Measurements from ENCODE around the gene ERGIC1.

Gene ERGIC1

DNA sequence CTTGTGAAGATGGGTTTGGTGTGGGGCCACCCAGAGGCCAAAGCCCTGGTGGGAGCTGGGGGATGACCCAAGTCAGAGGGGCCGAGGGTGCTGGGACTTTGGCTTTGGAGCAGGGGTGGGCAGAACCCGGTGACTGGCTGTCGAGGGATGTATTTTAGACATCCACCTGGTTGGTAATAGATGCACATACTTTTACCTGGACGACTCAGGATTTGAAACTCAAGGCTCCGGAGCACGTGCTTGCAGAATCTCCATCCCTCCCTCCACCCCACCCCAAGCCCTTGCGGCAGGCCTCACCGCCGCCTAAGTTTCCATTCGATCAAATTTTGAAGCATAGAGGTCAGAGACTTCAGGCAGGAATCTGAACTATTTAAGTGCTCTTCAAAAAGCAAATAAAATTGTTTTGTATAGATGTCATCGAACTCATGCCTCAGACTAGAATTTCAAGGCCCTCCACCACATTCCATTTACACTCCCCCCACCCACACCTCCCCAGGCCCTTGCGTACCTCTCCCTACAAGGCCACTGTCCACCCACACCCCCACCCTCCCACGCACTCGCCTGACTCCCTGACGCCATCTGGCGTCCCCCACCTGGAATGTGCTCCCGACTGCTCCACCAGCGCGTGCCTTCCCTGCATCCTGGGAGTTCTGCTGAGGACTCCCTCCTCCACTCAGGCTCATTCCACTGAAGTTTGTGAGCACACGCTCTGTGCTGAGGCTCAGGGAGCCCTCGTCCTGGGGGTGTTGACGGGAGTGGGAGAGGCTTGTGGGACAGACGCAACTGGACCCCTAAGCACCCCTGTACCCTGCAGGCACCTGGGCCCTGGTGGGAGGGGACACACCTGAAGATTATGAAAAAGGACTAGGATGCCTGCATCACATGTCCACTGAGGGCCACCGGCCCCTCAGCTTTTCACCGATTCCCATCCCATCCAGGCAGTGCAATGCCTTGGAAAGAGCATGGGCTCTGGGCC lies 68.7 kb downstream of the ERGIC1 start:
- DNase-seq (ENCODE audit: low read depth) = peak; percentile 90

DNA sequence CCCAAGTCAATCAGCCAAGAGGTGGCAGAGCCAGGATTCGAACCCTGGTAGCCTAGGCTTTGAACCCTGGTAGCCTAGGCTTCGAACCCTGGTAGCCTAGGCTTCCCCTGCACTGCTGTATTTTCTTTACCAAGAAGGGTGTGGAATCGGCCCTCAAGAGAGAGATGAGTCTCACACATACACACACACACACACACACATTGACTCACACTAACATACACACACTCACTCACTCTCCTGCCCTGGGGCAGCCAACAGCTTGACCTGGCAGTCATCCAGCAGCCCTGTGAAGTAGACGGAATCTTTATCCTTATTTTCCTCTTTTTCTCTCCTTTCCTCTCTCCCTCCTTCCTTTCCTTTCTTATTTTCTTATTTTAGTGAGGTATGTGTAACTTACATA lies 69.7 kb downstream of the ERGIC1 start:
- peak; percentile 97 for DNase-seq (ENCODE audit: low read depth)

DNA sequence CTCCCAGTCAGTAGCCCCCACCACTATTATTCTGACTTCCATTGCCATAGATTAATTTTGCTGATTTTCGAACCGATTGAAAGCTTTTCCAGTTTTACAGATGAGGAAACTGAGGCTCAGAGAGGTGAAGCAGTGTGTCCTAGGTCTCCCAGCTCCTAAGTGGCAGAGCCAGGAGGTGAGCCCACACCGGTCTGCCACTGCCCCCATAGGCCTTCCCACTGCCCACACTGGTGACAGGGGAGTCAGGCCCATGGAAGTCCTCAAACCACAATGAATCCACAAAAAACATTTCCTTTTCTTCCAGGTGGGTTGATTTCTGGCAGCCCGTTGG lies 70.2 kb downstream of the ERGIC1 start:
- no peak for DNase-seq (ENCODE audit: low read depth)

DNA sequence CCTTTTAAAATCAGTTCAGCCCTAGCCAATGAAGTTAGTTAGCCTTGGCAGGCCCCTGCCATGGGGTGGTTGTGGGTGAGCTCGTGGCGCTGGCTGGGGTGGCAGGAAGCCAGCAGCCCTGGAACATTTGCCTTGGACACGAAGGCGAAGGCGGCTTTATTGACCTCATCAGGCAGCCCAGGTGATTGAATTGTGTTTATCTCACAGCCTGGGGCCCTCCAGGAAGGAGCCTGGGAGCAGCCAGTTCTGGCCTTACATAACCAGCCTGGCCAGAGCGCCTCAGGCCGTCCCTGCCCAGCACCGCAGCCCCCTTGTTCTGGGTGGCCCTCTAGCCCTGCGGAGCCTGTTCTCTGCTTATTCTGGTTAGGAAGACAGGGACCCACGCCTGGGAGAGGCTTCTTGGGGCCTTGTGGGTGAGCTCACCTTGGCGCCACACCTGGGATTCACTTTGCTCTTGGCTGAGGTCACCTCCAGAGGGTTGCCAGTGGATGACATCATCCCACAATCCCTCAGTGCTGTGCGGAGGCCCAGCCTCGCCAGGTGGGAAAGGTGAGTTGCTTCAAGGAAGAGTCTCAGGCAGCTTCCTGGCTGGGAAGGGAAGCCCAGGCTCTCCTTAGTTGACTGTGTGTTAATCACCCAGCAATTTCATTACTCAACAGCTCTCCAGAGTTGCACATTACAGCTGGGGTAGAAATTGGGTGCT lies 70.7 kb downstream of the ERGIC1 start:
- DNase-seq (ENCODE audit: low read depth) = peak; percentile 86

DNA sequence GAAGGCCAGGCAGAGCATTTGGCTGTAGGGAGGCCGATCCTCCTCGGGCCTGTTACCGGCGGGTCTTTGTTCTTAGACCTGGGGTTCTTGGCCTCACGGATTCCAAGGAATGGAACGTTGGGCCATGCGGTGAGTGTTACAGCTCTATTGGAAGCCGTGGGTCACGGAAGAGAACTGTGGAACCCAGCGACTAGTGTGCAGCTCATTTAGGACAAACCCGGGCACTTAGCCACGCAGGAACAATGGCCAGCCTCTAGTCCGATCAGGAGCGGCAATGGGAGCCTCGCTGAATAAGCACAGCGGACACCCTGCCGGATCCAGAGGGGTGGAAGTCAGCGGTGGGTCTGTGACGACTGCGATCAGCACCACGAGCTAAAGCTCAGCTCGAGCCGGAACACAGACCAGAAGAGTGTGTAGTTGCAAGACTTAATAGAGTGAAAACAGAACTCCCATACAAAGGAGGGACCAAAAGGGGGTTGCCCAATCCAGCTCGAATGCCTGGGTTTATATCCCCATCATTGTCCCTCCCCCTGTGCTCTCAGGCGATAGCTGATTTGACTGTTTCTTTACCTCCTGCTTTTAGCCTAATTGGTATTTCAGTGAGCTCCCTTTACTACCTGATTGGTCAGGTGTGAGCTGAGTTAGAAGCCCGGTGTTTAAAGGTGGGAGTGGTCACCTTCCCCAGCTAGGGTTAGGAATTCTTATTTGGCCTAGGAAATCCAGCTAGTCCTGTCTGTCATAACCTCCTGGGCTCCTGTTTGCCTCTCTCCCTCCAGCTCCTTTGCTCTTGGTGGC lies 71.5 kb downstream of the ERGIC1 start:
- no peak for DNase-seq (ENCODE audit: low read depth)

DNA sequence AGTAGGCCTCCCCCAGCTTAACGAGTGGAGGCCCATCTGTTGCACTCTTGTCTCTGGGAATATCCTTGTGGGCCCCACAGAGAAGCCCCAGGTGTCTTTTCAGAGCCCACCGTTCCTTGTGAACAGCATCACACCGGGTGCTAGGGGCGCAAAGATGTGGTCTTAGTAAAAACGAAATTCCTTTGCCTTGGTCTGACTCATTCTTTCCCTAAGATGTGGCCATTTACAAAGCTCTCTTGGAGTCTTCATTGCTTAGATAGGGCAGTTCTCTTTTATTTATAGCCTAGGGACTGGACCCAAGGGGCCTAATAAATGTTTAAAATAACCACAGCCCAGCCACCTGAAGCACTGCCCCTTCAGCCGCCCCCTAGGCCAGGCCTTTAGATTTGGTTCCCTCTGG lies 72.4 kb downstream of the ERGIC1 start:
- DNase-seq (ENCODE audit: low read depth) = peak; percentile 64

DNA sequence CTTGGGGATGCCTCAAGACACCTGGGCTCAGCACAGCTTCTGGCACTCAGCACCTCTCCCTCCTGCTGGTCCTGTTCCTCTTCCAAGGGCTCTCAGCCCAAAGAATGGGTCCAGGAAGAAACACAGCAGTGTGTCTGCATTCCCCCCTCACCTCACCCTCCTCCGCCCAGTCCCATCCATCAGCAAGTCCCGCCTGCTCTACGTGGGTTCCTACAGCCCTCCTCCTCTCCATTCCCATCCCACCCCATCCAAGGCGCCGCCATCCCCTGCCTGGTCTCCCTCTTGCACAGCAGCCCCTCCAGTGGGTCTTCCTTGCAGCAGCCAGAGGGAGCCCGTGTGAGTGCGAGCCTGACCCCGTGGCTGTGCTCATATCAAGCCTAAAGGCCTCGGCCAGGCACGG lies 72.8 kb downstream of the ERGIC1 start:
- DNase-seq (ENCODE audit: low read depth) = no peak

DNA sequence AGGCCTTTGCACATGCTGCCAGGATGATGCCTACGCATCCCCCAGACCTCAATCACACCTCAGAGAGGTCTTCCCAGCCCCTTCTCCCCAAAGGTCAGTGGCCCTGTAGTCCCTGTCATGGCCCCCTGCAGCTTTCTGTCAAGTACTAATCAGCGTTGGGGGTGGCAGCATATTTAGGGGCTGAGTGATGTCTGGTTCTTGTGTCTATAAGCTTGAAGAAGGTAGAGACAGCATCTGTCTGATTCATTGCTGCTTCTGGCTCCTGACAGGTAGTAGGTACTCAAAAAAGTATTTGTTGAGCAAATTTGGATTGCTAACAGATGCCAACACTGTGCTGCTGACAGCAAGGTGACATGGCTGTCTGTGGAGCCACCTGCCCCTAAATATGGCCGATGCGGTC lies 73.6 kb downstream of the ERGIC1 start:
- DNase-seq (ENCODE audit: low read depth) = no peak

DNA sequence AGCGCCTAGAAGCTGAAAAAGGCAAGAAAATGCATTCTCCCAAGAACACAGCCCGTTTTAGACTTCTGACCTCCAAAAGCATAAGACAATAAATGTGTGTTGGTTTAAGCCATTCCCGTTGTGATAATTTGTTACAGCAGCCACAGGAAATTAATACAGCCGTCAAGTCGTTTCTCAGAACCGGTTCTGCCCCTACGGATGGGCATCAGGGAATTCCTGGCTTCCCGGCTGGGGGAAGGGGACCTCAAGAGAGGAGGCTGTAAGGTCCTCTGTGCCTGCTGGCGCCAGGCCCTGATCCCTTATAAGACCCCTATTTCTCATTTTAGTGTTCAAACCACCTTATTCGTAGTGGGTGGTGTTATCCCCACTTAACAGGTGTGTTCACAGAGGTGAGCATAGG lies 74.6 kb downstream of the ERGIC1 start:
- no peak for DNase-seq (ENCODE audit: low read depth)

DNA sequence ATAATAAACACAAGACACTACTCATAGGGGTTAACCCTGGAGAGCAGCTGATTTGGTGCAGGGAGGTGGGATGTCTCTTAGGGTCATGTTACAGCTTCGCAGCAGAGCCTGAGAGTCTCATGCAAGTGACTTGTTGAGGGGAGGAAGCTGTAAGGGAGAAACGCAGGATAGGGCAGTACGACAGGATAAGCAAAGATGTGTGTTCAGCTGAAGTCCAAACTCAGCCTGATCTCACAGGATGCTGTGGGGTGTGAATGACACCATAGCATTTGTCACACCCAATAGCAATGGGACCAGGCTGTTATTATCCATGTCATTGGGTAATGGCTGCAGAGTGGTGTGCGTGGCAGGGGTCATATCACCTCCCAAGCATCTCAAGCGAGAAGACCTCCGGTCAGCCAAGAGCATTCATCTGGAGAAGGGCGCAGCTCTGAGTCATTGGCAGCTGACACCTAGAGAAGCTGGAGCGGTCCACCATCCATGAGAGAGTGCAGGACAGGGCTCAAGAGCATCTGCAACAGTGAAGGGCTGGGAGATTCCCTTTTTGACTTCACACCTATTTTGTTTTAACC lies 76.0 kb downstream of the ERGIC1 start:
- DNase-seq (ENCODE audit: low read depth) = peak; percentile 92

DNA sequence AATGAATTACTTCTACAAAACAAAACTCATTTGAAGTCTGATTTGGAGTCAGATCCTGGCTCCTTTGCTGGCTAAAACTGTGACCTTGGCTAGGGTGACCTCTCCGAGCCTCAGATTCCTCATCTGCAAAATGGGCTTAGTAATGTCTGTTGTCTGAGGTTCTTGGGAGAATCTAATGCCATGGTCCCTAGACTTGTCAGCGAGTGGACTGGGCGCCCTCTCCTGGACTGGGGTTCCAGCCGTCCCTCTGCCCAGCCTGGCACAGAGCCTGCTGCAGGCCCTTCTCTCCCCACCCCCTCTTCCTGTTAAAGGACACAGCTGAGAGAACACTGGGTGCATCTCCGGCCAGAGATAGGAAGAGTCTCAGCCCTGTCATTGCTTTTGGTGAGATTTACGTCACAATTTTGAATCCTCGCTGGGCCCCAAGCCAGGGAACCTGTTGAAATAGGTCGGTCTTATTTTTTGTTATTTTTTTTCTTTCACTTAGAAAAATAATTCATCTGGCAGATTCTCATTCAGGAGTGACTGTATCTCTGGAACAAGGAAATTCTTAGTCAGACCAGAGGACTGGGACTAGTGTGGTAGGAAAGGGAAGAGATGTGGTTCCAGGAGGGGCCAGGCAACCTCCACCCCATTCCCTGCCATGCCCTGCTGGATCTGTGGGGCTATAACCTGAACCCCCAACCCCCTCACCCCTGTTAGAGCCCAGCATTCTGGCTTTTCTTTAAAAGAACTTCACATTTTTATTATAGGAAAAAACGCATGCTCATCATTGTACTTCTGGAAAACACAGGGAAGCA lies 77.0 kb downstream of the ERGIC1 start:
- DNase-seq (ENCODE audit: low read depth) = peak; percentile 85

DNA sequence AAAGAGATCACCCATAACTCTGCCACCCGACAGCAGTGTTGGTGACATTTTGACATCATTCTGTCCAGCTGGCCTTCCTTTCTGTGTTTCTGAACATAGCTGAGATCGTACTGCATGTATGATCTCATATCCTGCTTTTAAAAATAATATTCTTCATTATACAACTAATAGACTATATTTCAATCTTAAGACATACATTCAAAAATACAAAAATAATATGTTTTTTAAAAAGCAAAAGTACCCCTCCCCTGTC lies 77.5 kb downstream of the ERGIC1 start:
- DNase-seq (ENCODE audit: low read depth) = no peak

DNA sequence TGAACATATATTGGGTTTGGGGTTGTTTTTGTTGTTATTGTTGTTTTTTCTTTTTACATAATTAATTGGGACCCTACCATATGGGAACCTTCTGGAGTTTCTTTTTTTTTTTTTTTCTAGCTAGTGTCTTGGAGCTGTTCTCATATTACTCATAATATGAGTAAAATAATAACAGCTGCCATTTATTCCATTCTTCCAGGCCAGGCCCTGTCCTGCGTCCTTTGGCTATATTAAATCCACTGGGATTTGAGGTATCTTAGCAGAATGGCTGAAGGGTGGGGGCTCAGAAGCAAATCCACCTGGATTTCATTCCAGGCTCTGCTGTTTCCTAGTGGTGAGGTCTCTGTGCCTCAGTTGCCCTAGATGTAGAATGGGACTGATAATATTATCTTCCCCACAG lies 77.9 kb downstream of the ERGIC1 start:
- DNase-seq (ENCODE audit: low read depth) = no peak

DNA sequence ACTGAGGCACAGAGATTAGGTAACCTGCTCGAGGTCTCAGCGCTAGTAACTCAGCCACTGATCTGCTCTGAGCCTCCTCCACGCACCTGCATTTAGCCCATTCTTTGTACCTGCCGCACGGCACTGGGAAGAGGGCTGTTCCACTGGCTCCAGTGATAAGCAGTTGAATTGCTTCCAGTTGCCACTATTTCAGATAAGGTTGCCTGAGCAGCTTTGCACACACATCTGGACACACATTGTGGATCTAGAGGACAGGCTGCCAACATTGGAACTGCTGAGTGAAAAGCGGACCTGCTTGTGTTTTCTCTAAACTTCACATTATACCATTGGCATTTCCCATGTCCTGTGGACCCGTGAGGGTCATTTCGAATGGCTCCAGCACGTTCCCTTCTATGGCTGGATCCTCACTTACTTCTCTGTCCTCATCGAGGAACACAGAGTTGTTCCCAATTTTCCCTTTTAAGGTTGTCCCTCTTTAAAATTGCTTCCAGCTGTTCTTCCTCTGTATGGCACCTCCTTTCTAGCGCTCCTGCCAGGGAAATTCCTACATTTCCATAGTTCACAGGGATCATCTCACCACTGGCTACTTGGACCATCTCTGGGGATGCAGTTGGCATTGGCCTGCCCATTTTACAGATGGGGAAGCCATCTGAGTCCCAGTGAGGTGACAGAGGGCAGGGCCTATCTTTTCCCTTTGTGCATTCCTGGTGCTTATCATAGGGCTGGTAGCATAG lies 79.2 kb downstream of the ERGIC1 start:
- no peak for DNase-seq (ENCODE audit: low read depth)

DNA sequence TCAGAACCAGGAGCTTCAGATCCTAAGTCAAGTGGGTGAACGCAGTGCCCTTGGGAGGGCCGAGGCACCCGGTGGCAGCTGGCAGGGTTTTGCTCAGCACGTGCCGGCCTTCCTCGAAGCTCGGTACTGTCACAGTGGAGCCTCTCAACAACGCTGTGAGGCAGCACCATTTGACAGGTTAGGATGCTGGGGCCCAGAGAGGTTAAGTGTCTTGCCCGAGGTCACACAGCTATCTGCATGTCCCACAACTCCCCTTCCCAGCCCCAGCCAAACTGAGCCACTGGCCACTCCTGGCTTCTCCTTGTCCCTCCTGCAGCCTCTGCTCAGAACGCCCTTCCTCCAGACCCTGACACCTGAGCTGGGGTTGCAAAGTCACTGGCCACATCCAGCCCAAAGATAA lies 81.5 kb downstream of the ERGIC1 start:
- no peak for DNase-seq (ENCODE audit: low read depth)

DNA sequence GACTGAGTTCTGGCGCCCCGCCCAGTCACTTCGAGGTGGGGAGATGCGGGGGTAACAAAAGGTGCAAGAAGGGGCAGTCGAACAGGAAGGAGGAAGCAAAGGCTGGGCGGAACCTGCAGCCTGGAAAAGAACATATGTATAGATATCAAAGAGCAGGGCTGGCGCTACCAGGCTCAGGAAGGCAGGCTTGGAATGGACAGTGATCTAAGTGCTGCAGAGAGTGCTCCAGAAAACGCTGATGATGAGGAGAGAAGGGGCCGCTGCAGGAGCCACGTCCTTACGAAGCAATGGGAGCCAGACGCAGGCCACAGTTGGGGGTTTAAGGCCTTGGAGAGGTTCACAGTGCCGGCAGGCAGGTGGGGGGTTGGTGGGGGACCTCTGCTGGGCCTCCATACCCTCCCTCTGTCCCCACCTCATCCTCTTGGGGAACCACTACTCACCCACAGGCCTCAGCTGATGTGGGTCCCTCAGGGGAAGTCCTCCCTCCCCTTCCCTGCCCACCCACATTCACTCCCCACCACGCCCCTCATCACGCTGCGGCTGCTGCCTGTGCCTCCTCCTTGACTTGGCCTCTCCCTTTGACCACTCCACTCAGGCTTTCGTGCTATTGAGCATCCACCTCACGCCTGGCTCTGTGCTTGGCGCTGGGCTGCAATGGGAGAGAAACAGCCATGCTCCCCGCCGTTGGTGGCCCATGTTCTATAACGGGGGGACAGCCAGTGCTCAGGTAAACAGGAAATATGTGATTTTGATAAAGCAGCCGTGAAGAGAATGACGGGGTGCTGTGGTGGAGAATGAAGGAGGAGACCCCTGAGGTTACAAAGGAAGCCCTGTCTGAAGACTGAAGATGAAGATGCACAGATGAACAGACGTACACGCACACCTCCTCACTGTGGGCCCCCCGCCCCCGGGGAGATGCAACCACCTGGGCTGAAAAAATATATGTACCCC lies 84.6 kb downstream of the ERGIC1 start:
- no peak for DNase-seq (ENCODE audit: low read depth)

DNA sequence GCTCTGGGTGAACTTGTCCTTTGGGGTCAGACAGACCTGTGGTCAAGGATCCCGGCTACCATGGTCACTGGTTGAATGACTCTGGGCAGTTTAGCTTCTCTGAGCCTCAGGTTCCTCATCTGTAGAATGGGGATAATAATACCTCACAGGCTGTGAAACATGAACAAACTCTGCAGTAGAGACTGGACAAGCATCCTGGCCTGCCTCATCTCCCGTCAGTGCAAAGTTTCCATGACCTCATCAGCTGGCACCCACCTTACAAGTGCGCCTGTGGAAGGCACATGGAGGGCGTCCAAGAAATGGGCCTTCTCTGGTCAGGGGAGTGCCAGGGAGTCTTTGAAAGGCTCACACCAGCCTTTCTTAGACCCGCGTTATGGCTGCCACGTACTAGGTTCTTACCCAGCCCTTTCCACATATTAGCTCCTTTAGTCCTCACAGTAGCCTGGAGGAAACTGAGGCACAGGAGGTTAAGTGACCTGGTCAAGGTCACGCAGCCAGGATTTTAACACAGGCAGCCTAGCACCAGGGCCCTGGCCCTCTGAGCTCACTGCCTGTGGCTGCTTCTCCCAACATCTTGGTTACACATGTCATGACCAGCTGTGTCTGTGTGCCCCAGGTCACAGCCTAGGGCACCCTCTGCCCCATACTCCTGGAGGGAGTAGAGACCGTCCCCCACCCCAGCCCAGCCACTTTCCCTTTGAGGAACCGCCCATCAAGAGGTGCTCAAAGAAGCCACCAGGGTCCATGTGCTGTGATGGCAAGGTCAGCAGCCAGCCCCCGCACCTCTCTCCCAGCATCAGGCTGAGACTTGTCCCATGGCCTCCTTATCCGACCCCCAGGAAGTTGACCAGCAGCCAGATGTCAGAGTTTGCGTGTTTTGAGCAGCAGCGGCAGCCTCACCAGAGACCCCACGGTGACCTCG lies 85.7 kb downstream of the ERGIC1 start:
- no peak for DNase-seq (ENCODE audit: low read depth)

DNA sequence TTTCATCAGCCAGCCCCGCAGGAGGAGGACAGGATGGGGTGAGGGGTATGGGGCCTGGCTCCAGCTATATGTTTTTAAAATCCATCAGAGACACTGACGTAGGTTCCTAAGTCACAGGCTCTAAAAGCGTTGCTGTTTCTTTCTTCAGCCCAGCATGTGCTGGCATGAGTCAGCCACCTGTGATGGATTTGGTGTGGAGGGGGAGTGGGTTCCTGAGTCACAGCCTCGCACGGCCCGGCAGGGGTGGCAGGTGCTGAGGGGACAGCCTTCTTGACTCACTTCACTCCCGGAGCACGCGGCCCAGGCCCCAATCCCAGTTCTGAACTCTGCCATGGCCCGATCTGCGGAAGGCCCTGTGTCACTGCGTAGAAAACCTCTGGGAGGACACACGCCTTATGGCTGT lies 86.4 kb downstream of the ERGIC1 start:
- peak; percentile 99 for DNase-seq (ENCODE audit: low read depth)

DNA sequence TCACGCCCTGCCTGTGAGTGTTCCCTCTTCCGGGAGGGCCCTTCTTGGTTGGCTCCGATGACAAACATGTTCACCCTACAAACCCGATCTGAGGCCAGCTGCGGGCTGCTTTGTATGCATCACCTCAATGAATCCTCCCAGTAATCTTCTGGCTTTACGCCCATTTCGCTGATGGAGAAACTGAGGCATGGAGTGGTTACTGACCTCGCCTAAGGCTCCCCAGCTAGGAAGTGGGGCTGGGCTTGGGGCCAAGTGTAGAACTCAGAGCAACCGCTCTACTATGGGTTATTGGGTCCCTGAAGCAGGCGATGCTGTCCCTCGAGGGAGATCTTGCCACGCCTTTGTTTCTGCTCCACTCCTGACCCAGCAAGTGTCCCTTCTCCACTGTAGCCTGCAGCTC lies 86.9 kb downstream of the ERGIC1 start:
- no peak for DNase-seq (ENCODE audit: low read depth)

Measured in ELR (cell line).